ENCODE measurements around the gene ZNF70. TPM values are rescaled to one million over a fixed set of nuclear protein-coding genes. Genes with fewer than 3 reads are reported as not detected.

ZNF70 gene
- total RNA-seq, 2 experiments from 2014 or later, result 1.7 TPM

GRCh38 chr22:23764899-23765881, 14.3 kb upstream of the ZNF70 start:
- TF ChIP-seq, protein P1, sequence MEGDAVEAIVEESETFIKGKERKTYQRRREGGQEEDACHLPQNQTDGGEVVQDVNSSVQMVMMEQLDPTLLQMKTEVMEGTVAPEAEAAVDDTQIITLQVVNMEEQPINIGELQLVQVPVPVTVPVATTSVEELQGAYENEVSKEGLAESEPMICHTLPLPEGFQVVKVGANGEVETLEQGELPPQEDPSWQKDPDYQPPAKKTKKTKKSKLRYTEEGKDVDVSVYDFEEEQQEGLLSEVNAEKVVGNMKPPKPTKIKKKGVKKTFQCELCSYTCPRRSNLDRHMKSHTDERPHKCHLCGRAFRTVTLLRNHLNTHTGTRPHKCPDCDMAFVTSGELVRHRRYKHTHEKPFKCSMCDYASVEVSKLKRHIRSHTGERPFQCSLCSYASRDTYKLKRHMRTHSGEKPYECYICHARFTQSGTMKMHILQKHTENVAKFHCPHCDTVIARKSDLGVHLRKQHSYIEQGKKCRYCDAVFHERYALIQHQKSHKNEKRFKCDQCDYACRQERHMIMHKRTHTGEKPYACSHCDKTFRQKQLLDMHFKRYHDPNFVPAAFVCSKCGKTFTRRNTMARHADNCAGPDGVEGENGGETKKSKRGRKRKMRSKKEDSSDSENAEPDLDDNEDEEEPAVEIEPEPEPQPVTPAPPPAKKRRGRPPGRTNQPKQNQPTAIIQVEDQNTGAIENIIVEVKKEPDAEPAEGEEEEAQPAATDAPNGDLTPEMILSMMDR (IDR thresholded peaks at IDR 0.05), result no peak
- H3K27me3 Mint-ChIP-seq, result no peaks in the 10 kb centered on the region
- H3K27ac Mint-ChIP-seq, result peak overlapping the region; percentile 50
- CTCF ChIA-PET, result interaction anchor here (0.9 to 1.9 kb wide), 5 partner anchors 12 to 138 kb away, joined by 3 to 7 read pairs (median 3); no protein-coding TSS in a partner anchor
- H3K9me3 Mint-ChIP-seq, result no peaks in the 10 kb centered on the region
- POLR2A ChIA-PET, result interaction anchor here (0.5 to 2.2 kb wide), 5 partner anchors 13 to 1125 kb away, joined by 3 to 6 read pairs (median 4); no protein-coding TSS in a partner anchor
- DNase-seq, result no peak
- peaks cover 35% of the 10 kb centered on the region for H3K4me1 Mint-ChIP-seq (ENCODE audit: low read depth)
- intact Hi-C loops (cut with micrococcal nuclease), result loop anchor here (5.0 kb wide), 1 partner anchor 82 kb away; no protein-coding TSS in a partner anchor
- ATAC-seq, result no peak
- H3K36me3 Mint-ChIP-seq (ENCODE audit: low read depth), result peaks cover 20% of the 10 kb centered on the region
- peak overlapping the region; percentile 45 for H3K4me3 Mint-ChIP-seq

GRCh38 chr22:23763954-23764353, 13.0 kb upstream of the ZNF70 start:
- Mint-ChIP-seq H3K36me3 (ENCODE audit: low read depth) (peaks cover 20% of the 10 kb centered on the region), H3K9me3 (no peaks in the 10 kb centered on the region), H3K4me3 (peak overlapping the region; percentile 68), H3K4me1 (ENCODE audit: low read depth) (peaks cover 35% of the 10 kb centered on the region), H3K27ac (peak overlapping the region; percentile 82), H3K27me3 (no peaks in the 10 kb centered on the region)
- POLR2A ChIA-PET, result interaction anchor here (0.6 to 2.7 kb wide), 7 partner anchors 9 to 70 kb away, joined by 3 to 19 read pairs (median 5); partner anchors contain the start of gene ZNF70
- ATAC-seq (no peak), DNase-seq (peak; percentile 26)
- CTCF ChIA-PET, result interaction anchor here (1.0 kb wide), 1 partner anchor 86 kb away, joined by 3 read pairs; no protein-coding TSS in a partner anchor
- TF ChIP-seq, protein P1 (IDR thresholded peaks at IDR 0.05), result no peak
- intact Hi-C loops (cut with micrococcal nuclease), result no loop called here

DNA sequence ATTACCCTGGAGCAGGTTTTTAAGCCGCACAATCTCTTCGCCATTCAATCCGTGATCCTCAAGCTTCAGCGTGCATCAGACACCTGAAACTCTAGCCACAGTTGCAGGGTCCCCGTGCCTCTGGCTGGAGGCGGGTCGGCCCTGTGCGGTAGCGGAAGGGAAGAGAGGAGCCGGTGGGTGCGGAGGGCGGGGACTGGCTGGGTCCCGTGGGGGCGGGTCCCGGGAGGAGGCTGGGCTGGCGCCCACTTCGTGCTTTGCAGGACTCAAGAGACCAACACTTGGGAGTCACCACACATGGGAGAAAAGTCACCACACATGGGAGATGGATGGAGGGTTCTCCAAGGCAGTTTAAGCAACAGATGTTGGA, 12.7 kb upstream of the ZNF70 start:
- TF ChIP-seq, protein P1 (IDR thresholded peaks at IDR 0.05), result no peak
- CTCF ChIA-PET, result interaction anchor here (0.8 to 1.0 kb wide), 3 partner anchors 8 to 86 kb away, joined by 3 read pairs; no protein-coding TSS in a partner anchor

GRCh38 chr22:23762842-23763578, 12.1 kb upstream of the ZNF70 start, which contains the start of gene C22orf15:
TSS of gene C22orf15 (plus strand) at chr22:23762990. CDS start at chr22:23763307, 317 bp downstream.
- Mint-ChIP-seq H3K9me3 (no peaks in the 10 kb centered on the region), H3K4me1 (ENCODE audit: low read depth) (peaks cover 35% of the 10 kb centered on the region), H3K27ac (peak within 1 kb of the TSS; percentile 82), H3K27me3 (no peaks in the 10 kb centered on the region), H3K36me3 (ENCODE audit: low read depth) (peaks cover 20% of the 10 kb centered on the region), H3K4me3 (peak within 1 kb of the TSS; percentile 68)
- ChIA-PET POLR2A (interaction anchor here (0.6 to 2.7 kb wide), 6 partner anchors 8 to 69 kb away, joined by 3 to 19 read pairs (median 4); partner anchors contain the start of gene ZNF70), CTCF (interaction anchor here (0.8 to 1.0 kb wide), 3 partner anchors 8 to 87 kb away, joined by 3 read pairs; no protein-coding TSS in a partner anchor)
- intact Hi-C loops (cut with micrococcal nuclease), result no loop called here
- peak; percentile 34 for DNase-seq
- TF ChIP-seq, protein P1 (IDR thresholded peaks at IDR 0.05), result no peak
- no peak for ATAC-seq

More for the DNA sequence above, 12.7 kb upstream of the ZNF70 start:
- POLR2A ChIA-PET, result interaction anchor here (0.6 to 2.7 kb wide), 8 partner anchors 8 to 70 kb away, joined by 3 to 19 read pairs (median 4); partner anchors contain the start of gene ZNF70
- intact Hi-C loops (cut with micrococcal nuclease), result no loop called here
- peaks cover 35% of the 10 kb centered on the region for H3K4me1 Mint-ChIP-seq (ENCODE audit: low read depth)
- H3K9me3 Mint-ChIP-seq, result no peaks in the 10 kb centered on the region
- H3K36me3 Mint-ChIP-seq (ENCODE audit: low read depth), result peaks cover 20% of the 10 kb centered on the region
- DNase-seq, result peak; percentile 72
- peak; percentile 25 for ATAC-seq
- peak overlapping the region; percentile 82 for H3K27ac Mint-ChIP-seq
- H3K4me3 Mint-ChIP-seq, result peak overlapping the region; percentile 68
- H3K27me3 Mint-ChIP-seq, result no peaks in the 10 kb centered on the region

All from activated CD8-positive, alpha-beta T cell treated with anti-CD3 and anti-CD28 coated beads for 36 hours (primary cell).